Glutamatergic neuron (in vitro differentiated cells): ENCODE results near the gene CDH4. TPM values are rescaled to one million over a fixed set of nuclear protein-coding genes. Genes with fewer than 3 reads are reported as not detected.
A peak's percentile ranks its signal among the peaks of the same experiment; 100 is the strongest.

Experiments
- DNase-seq: peaks from one replicate; pipeline ENCODE4 v3.0.0; 2022
- H3K27ac Mint-ChIP-seq: one replicate; pipeline ENCODE4 v1.8.0; 2020; ENCODE audit warnings: mild to moderate bottlenecking, mixed read lengths, inconsistent platforms; ENCODE audit not compliant: unreplicated experiment
- H3K27me3 Mint-ChIP-seq: one replicate; pipeline ENCODE4 v1.8.0; 2020; ENCODE audit warnings: mild to moderate bottlenecking, moderate library complexity, mixed read lengths, inconsistent platforms; ENCODE audit not compliant: unreplicated experiment
- H3K36me3 Mint-ChIP-seq: one replicate; pipeline ENCODE4 v1.8.0; 2020; ENCODE audit warnings: mild to moderate bottlenecking, mixed read lengths, inconsistent platforms; ENCODE audit not compliant: unreplicated experiment
- H3K4me1 Mint-ChIP-seq: one replicate; pipeline ENCODE4 v1.8.0; 2020; ENCODE audit warnings: mild to moderate bottlenecking, low read depth, mixed read lengths, inconsistent platforms; ENCODE audit not compliant: unreplicated experiment
- H3K4me3 Mint-ChIP-seq: one replicate; pipeline ENCODE4 v1.8.0; 2020; ENCODE audit warnings: mild to moderate bottlenecking, mixed read lengths, inconsistent platforms; ENCODE audit not compliant: unreplicated experiment
- H3K9me3 Mint-ChIP-seq: one replicate; pipeline ENCODE4 v1.8.0; 2020; ENCODE audit warnings: mild to moderate bottlenecking, moderate library complexity, mixed read lengths, inconsistent platforms; ENCODE audit not compliant: unreplicated experiment
- total RNA-seq: library from RNA; stranded (reverse); fragmentation: NEBNext Ultra II Directional; extraction: Animal tissue kit (Norgen Biotek cat#: 25700); gene quantifications from one replicate; pipeline ENCODE4 v1.2.1, GENCODE V29; 2021; ENCODE audit not compliant: unreplicated experiment
- TF ChIP-seq, protein P1 (sequence below): fragments of 200-600 bp; sonication (generic); IDR thresholded peaks from one replicate; pipeline ENCODE4 v1.5.0; 2021; ENCODE audit not compliant: partially characterized antibody, unreplicated experiment

CDH4 gene
- total RNA-seq, 1 donor from 2014 or later = 1.2 TPM

DNA sequence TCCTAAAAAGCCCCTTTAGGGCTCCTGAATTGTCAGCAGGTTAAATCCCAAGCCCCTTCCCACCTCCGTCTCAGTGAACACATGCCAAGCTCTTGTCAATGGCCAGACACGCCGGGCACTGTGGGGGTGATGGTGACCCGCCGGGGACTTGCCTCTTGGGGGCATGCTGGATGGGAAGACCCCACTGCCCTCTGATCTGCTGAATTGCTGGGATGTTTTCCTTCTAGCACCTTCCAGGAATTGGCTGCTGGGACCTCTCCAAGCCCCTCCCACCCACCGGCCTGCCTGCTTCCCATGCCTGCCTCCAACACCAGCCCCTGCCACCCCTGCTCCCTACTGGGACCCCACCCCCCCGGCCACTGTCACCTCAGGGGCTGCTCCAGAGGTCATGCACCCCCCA is 345.9 kb downstream of the CDH4 start:
- no peak for DNase-seq
- H3K27me3 Mint-ChIP-seq = no peaks in the 10 kb centered on the region
- H3K4me3 Mint-ChIP-seq = no peak overlapping the region
- peaks cover 7% of the 10 kb centered on the region for H3K9me3 Mint-ChIP-seq
- TF ChIP-seq, protein P1, sequence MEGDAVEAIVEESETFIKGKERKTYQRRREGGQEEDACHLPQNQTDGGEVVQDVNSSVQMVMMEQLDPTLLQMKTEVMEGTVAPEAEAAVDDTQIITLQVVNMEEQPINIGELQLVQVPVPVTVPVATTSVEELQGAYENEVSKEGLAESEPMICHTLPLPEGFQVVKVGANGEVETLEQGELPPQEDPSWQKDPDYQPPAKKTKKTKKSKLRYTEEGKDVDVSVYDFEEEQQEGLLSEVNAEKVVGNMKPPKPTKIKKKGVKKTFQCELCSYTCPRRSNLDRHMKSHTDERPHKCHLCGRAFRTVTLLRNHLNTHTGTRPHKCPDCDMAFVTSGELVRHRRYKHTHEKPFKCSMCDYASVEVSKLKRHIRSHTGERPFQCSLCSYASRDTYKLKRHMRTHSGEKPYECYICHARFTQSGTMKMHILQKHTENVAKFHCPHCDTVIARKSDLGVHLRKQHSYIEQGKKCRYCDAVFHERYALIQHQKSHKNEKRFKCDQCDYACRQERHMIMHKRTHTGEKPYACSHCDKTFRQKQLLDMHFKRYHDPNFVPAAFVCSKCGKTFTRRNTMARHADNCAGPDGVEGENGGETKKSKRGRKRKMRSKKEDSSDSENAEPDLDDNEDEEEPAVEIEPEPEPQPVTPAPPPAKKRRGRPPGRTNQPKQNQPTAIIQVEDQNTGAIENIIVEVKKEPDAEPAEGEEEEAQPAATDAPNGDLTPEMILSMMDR = no peak
- no peak overlapping the region for H3K27ac Mint-ChIP-seq
- peaks cover 5% of the 10 kb centered on the region for H3K4me1 Mint-ChIP-seq
- H3K36me3 Mint-ChIP-seq = peaks cover 10% of the 10 kb centered on the region

- H3K27me3 Mint-ChIP-seq = no peaks in the 10 kb centered on the region
- peaks cover 5% of the 10 kb centered on the region for H3K4me1 Mint-ChIP-seq
- H3K4me3 Mint-ChIP-seq = no peak overlapping the region
- H3K27ac Mint-ChIP-seq = no peak overlapping the region
- peaks cover 7% of the 10 kb centered on the region for H3K9me3 Mint-ChIP-seq
- no peak for DNase-seq
- TF ChIP-seq, protein P1 = no peak
- peaks cover 10% of the 10 kb centered on the region for H3K36me3 Mint-ChIP-seq
These were observed 346.5 kb downstream of the CDH4 start for GRCh38 chr20:61598586-61598985.

DNA sequence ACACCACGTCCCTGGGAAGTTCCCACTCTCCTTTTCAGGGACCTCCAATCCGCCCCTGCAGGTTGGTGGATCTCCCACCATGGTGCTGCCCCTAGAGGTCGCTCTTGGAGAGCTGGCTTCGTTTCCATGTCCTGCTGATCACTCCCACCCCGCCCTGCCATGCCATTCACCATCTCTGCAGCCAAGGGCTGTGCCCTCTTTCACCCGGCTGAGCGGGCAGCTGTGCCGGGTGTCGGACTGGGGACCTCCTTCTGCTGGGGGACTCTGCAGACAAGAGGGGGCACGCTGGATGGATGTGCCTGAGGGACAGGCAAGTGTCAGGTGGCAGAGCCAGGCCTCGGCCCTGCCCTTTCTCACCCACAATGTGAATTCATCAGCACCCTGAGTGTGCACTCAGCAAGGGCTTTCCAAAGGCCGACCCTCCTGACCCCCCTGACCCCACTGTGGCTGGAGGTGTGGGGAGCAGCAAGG is 347.0 kb downstream of the CDH4 start:
- Mint-ChIP-seq H3K27ac (no peak overlapping the region), H3K27me3 (no peaks in the 10 kb centered on the region), H3K4me3 (no peak overlapping the region), H3K9me3 (peaks cover 7% of the 10 kb centered on the region), H3K36me3 (peaks cover 11% of the 10 kb centered on the region), H3K4me1 (peaks cover 5% of the 10 kb centered on the region)
- TF ChIP-seq, protein P1 = no peak
- DNase-seq = peak; percentile 53

DNA sequence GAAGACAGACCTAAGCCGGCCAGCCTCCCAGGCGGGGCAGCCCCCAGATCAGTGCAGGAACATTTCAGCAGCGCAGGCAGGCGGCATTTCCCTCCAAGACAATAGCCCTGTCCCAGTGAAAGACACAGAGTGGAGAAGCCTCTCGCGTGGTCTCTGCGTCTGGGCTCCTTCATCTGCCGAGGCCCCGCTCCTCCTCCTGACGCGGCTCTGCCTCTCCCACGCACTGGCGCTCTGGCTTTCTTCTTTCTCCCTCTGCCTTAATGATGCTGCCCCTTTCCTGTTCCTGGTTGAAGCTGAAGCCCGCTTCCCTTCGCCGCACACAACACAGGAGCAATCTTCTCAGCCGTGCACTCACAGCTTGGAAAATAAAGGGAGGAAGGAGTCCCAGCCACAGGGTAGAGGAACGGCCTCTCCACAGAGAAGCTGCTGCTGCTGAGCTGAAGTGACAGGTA is 347.5 kb downstream of the CDH4 start:
- Mint-ChIP-seq H3K4me1 (peaks cover 5% of the 10 kb centered on the region), H3K36me3 (peaks cover 16% of the 10 kb centered on the region), H3K4me3 (no peak overlapping the region), H3K27me3 (no peaks in the 10 kb centered on the region), H3K9me3 (peaks cover 7% of the 10 kb centered on the region), H3K27ac (peak overlapping the region; percentile 57)
- no peak for DNase-seq
- TF ChIP-seq, protein P1 = no peak

DNA sequence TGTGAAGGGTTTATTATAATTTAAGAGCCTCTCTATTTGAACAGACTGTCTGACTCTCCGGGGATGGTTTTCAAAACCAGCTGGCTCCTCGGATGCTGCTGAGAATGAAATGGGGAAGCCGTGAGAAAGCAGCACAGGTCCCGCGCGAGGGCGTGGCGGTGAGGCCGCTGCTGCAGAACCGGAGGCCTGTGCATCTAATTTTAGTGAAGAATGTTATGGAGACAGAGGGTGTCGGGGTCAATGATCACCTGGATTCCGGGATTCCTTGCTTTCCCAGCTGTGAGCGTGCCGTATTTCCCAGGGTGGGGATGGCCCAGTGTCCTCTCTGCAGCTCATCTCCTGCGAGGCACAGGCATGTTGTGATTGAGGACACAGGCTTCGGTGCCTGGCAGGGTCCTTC is 348.0 kb downstream of the CDH4 start:
- peak overlapping the region; percentile 13 for H3K4me3 Mint-ChIP-seq
- H3K27ac Mint-ChIP-seq = peak overlapping the region; percentile 57
- no peaks in the 10 kb centered on the region for H3K27me3 Mint-ChIP-seq
- DNase-seq = peak; percentile 41
- H3K4me1 Mint-ChIP-seq = peaks cover 5% of the 10 kb centered on the region
- peaks cover 7% of the 10 kb centered on the region for H3K9me3 Mint-ChIP-seq
- peaks cover 18% of the 10 kb centered on the region for H3K36me3 Mint-ChIP-seq
- TF ChIP-seq, protein P1 = no peak
